GM12891 (cell line): ENCODE data around the gene ETHE1.
A peak's percentile ranks its signal among the peaks of the same experiment; 100 is the strongest.

Experiments used
- DNase-seq: peaks from one replicate; pipeline ENCODE4 v3.0.0; 2011; ENCODE audit warnings: low spot score; ENCODE audit not compliant: insufficient read length
- FAIRE-seq: peaks from 2 replicates; lab custom pipeline; 2011; peaks lifted over from hg19 to GRCh38; lab: Jason Lieb, UNC
- PAX5 ChIP-seq: IDR thresholded peaks from 2 replicates; pipeline ENCODE4 v1.6.1; 2011; ENCODE audit warnings: low read length, moderate library complexity, mild to moderate bottlenecking; ENCODE audit not compliant: insufficient read depth, severe bottlenecking
- POLR2A ChIP-seq: IDR thresholded peaks from 2 replicates; pipeline ENCODE4 v1.6.1; 2011; ENCODE audit warnings: low read depth, low read length, control low read depth
- POLR2AphosphoS5 ChIP-seq: IDR thresholded peaks from 2 replicates; pipeline ENCODE4 v1.6.1; 2011; ENCODE audit warnings: low read depth, low read length, control low read depth
- POU2F2 ChIP-seq: IDR thresholded peaks from 2 replicates; pipeline ENCODE4 v1.6.1; 2011; ENCODE audit warnings: low read depth, mild to moderate bottlenecking, control low read depth, low read length, moderate library complexity
- SPI1 ChIP-seq: IDR thresholded peaks from 2 replicates; pipeline ENCODE4 v1.6.1; 2011; ENCODE audit warnings: low read depth, low read length, control low read depth
- TAF1 ChIP-seq: IDR thresholded peaks from 2 replicates; pipeline ENCODE4 v1.6.1; 2011; ENCODE audit warnings: low read depth, low read length, control low read depth

Gene ETHE1

DNA sequence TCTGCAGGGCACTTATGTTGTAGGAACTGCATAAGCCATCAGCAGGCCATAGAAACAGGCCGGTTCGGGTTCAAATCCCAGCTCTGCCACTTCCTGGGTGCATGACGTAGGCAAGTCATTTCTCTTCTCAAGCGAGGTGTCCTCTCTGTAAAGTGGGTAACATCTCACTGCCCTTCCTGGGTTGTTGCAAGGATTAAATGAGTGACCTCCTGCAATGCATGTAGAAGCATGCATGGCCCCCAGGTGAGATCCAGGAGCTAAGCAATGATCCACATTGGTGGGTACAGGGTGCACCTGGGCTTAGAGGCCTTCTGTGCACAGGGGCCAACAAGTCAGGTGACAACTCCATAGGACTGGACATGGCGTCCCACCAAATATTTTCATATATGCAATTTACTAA is 36.2 kb downstream of the ETHE1 start:
- TF ChIP-seq POLR2A (no peak), PAX5 (no peak), SPI1 (no peak), POLR2AphosphoS5 (no peak), POU2F2 (no peak), TAF1 (no peak)
- no peak for DNase-seq
- FAIRE-seq = no peak

DNA sequence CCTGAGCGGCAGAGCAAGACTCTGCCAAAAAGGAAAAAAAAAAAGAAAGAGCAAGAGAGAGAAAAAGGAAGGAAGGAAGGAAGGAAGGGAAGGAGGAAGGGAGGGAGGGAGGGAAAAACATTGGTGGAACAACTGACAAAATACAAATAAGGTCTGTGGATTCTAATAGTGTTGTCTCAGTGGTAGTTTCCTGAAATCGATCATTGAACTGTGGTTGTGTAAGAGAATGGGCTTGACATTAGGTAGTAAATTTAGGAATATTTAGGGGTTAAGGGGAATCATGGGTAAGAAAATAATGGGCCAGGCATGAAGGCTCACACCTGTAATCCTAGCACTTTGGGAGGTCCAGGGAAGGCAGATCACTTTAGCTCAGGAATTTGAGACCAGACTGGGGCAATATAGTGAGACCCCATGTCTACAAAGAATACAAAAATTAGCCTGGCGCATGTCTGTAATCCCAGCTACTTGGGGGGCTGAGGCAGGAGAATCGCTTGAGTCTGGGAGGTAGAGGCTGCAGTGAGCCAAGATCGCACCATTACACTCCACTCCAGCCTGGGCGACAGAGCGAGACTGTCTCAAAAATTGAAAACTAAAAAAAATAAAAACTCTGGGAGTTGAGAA is 36.9 kb downstream of the ETHE1 start:
- TF ChIP-seq SPI1 (no peak), POLR2AphosphoS5 (no peak), POU2F2 (no peak), PAX5 (no peak), POLR2A (no peak), TAF1 (no peak)
- FAIRE-seq = peak; percentile 13
- no peak for DNase-seq

DNA sequence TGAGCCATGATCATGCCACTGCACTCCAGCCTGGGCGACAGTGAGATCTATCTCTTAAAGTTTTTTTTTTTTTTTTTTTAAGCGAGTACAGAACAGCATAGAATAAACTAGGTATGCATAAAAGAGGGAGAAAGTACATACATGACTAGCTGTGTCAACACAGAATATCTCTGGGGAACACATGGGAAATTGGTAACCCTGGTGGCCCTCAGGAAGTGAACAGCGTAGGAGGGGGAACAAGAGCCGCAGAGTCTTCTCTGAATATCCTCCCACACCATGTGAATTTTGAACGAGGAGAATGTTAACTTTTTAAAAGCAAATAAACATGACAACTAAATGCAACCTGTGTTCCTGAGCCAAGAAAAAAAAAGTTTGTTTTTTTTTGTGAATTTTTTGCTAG is 37.7 kb downstream of the ETHE1 start:
- FAIRE-seq (peak; percentile 56), DNase-seq (no peak)
- peak; percentile 60 for TF ChIP-seq POU2F2
- no peak for TF ChIP-seq PAX5
- no peak for TF ChIP-seq POLR2A
- TF ChIP-seq POLR2AphosphoS5 = no peak
- TF ChIP-seq TAF1 = no peak
- TF ChIP-seq SPI1 = peak; percentile 35; the same call in 1 of the 2 replicates

DNA sequence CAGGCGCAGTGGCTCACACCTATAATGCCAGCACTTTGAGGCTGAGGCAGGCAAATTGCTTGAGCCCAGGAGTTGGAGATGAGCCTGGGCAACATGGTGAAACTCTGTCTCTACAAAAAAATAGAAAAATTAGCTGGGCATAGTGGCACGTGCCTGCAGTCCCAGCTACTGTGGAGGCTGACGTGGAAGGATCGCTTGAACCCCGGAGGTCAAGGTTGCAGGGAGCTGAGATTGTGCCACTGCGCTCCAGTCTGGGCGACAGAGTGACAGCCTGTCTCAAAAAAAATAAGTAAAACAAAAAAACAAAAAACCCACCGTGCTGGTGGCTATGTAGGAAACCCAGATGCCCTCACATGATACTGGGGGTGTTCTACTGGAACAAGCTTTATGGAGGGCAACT is 38.8 kb downstream of the ETHE1 start:
- DNase-seq (no peak), FAIRE-seq (no peak)
- TF ChIP-seq PAX5 = no peak
- TF ChIP-seq POLR2AphosphoS5 = no peak
- no peak for TF ChIP-seq POU2F2
- no peak for TF ChIP-seq POLR2A
- TF ChIP-seq SPI1 = no peak
- no peak for TF ChIP-seq TAF1

DNA sequence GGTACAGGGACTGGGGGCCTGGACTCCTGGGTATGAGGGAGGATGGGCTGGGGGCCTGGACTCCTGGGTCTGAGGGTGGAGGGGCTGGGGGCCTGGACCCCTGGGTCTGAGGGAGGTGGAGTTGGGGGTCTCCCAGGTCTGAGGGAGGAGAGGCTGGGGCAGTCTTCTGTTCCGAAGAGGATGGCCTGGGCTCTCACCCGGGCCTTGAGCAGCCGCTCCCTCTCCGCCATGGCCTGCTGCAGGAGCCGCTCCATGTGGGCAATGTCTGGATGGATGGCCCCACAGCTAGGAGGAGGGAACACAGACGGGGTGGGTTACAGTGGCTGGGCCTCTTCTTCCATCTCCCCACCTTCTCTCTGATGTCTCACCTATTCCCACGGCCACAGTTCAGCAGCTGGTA is 40.6 kb downstream of the ETHE1 start:
- TF ChIP-seq SPI1 (no peak), POLR2A (no peak), TAF1 (no peak), PAX5 (no peak), POLR2AphosphoS5 (no peak), POU2F2 (no peak)
- FAIRE-seq (no peak), DNase-seq (no peak)

DNA sequence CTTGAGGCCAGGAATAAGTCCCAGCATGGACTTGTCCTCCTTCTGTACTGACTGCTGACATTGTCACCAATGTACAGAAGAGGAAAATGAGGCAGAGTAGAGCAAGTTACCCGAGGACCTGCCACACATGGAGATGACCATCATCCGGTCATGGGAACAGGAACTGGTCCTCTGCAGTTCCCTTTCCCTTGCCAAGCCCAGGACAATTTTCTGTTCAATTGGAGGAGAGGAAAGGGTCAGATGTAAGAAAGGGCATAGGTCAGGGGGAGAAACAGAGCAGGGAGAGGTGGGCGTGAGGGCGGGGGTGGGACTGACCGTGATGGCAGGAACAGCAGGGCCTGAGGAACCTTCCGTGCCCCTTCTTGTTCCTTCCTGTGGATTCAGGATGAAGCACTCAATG is 41.0 kb downstream of the ETHE1 start:
- DNase-seq (no peak), FAIRE-seq (no peak)
- TF ChIP-seq PAX5 (no peak), SPI1 (no peak), POU2F2 (no peak), TAF1 (no peak), POLR2AphosphoS5 (no peak), POLR2A (no peak)

DNA sequence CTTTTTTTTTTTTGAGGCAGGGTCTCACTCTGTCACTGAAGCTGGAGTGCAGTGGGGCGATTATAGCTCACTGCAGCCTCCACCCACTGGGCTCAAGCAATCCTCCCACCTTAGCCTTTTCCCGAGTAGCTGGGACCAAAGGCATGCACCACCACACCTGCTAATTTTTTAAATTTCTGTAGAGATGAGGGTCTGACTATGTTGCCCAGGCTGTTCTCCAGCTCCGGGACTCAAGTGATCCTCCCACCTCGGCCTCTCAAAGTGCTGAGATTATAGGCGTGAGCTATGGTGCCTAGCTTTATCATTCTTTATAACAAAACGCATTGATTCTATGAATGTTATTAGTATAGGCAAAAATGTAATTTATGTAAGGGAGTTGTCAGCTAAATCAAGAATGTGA is 43.7 kb downstream of the ETHE1 start:
- TF ChIP-seq POU2F2 = no peak
- DNase-seq (no peak), FAIRE-seq (no peak)

DNA sequence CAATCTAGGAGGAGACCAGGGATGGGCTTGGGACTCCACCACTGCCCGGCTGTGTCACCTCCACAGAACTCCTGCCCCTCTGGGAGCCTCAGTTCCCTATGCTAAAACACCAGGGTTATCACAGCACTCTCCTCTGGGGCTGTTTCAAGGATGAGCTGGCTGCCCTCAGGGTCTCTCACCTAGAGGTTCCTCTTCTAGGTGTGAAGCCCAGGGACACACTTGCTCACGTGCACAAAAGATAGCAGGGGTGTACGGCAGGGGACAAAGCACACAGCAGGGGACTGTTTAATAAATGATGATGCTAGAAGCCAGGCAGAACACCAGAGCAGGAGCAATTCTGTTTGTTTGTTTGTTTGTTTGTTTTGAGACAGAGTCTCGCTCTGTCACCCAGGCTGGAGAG is 44.8 kb downstream of the ETHE1 start:
- TF ChIP-seq SPI1 = no peak
- no peak for TF ChIP-seq PAX5
- no peak for TF ChIP-seq POLR2AphosphoS5
- TF ChIP-seq TAF1 = no peak
- no peak for TF ChIP-seq POLR2A
- TF ChIP-seq POU2F2 = no peak
- FAIRE-seq = no peak

DNA sequence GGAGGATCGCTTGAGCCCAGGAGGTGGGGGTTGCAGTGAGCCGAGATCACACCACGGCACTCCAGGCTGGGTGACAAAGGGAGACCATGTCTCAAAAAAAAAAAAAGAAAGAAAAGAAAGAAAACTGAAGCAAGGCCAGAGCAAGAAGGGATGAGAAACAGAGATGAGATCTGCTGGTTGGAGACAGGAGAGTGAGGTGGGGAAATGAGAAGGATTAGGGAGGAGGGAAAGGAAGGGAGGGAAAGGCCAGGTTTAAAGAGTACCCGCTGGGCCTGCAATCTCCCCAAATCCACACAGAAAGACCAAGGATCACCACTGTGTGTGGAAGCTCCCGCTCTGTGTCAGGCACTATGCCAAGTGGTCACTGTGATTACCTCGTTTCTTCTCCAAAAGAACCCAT is 45.3 kb downstream of the ETHE1 start:
- DNase-seq = no peak
- FAIRE-seq = no peak
- TF ChIP-seq POU2F2 (no peak), PAX5 (no peak), POLR2A (no peak), SPI1 (no peak), POLR2AphosphoS5 (no peak), TAF1 (no peak)

More for the DNA sequence above, 44.8 kb downstream of the ETHE1 start:
- DNase-seq = no peak

DNA sequence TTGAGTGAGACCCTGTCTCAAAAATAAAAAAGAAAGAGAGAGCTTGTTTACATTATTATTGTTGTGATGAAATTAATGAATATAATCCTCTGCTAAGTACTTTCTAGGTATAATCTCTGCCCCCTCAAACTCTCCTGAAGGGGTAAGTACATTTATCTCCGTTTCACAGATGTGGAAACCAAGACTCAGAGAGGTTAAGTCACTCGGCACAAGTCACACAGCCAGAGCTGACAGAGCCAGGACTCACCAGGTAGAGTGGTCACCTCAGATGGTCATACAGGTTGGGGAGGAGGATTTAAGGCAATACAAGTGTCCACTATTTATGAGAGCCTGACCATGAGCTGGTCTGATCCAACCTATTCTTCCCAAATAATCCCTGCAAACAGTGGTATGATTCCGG is 46.4 kb downstream of the ETHE1 start:
- no peak for DNase-seq
- TF ChIP-seq POLR2A (no peak), TAF1 (no peak), POU2F2 (no peak), PAX5 (no peak), SPI1 (no peak), POLR2AphosphoS5 (no peak)
- no peak for FAIRE-seq

DNA sequence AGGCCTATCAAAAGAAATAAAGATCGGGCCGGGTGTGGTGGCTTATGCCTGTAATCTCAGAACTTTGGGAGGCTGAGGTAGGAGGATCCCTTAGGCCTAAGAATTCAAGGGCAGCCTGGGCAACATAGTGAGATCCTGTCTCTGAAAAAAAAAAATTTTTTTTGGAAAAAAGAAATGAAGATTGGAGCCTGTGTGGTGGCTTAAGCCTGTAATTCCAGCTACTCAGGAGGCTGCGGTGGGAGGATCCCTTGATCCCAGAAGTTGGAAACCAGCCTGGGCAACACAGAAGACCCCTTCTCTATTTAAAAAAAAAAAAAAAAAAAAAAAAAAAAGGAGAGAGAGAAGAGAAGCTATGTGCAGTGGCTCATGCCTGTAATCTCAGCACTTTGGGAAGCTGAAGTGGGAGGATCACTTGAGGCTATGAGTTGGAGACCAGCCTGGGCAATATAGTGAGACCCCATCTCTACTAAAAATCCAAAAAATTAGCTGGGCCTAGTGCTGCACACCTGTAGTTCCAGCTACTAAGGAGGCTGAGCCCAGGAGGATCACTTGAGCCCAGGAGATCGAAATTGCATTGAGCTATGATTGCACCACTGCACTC is 46.9 kb downstream of the ETHE1 start:
- TF ChIP-seq POLR2AphosphoS5 (no peak), POLR2A (no peak), SPI1 (no peak), POU2F2 (no peak), TAF1 (no peak), PAX5 (no peak)
- FAIRE-seq (no peak), DNase-seq (no peak)
